ENCODE measurements around the gene WDR72. TPM values are rescaled to one million over a fixed set of nuclear protein-coding genes. Genes with fewer than 3 reads are reported as not detected.
A peak's percentile ranks its signal among the peaks of the same experiment; 100 is the strongest.

Gene WDR72
- total and polyA plus RNA-seq, 4 donors: 6.1 to 55.4 (median 17.0) TPM

- H3K4me1 ChIP-seq (ENCODE audit: control insufficient read depth in 4 of 4, insufficient read depth in 4 of 4, low read length in 3 of 4): no peaks in the 10 kb centered on the region
- H3K36me3 ChIP-seq (ENCODE audit: control insufficient read depth in 4 of 4, insufficient read depth in 3 of 4, low read depth in 1 of 4, low read length in 3 of 4): peaks cover 0 to 3% (median 2%) of the 10 kb centered on the region in 4 donors
- 93% methylated on average over 3 of the region's 3 CpGs for WGBS
- no peaks in the 10 kb centered on the region for H3K27me3 ChIP-seq (ENCODE audit: control insufficient read depth in 4 of 4, insufficient read depth in 4 of 4, low read length in 3 of 4)
- H3K9ac ChIP-seq (ENCODE audit: low read depth in 1 of 2, low read length in 2 of 2): no peak overlapping the region
- no peak overlapping the region for H3K4me3 ChIP-seq (ENCODE audit: low read depth in 1 of 3, low read length in 3 of 3)
- H3K9me3 ChIP-seq (ENCODE audit: control insufficient read depth in 4 of 4, low read length in 3 of 4): no peaks in the 10 kb centered on the region
- no peak for TF ChIP-seq NR2F2 (IDR thresholded peaks at IDR 0.05)
- no peak for DNase-seq (ENCODE audit: low spot score)
- H3K27ac ChIP-seq (ENCODE audit: low read depth in 1 of 2, low read length in 2 of 2): no peak overlapping the region
These were observed 88.8 kb downstream of the WDR72 start for GRCh38 chr15:53670701-53671100.

- no peak overlapping the region for H3K9ac ChIP-seq (ENCODE audit: low read depth in 1 of 2, low read length in 2 of 2)
- no peaks in the 10 kb centered on the region for H3K9me3 ChIP-seq (ENCODE audit: control insufficient read depth in 4 of 4, low read length in 3 of 4)
- WGBS: 76% methylated on average over 4 of the region's 4 CpGs
- TF ChIP-seq FOXA1 (IDR thresholded peaks at IDR 0.05) (no peak), RAD21 (IDR thresholded peaks at IDR 0.05) (peak; percentile 64 to 70)
- TF ChIP-seq, protein P1, sequence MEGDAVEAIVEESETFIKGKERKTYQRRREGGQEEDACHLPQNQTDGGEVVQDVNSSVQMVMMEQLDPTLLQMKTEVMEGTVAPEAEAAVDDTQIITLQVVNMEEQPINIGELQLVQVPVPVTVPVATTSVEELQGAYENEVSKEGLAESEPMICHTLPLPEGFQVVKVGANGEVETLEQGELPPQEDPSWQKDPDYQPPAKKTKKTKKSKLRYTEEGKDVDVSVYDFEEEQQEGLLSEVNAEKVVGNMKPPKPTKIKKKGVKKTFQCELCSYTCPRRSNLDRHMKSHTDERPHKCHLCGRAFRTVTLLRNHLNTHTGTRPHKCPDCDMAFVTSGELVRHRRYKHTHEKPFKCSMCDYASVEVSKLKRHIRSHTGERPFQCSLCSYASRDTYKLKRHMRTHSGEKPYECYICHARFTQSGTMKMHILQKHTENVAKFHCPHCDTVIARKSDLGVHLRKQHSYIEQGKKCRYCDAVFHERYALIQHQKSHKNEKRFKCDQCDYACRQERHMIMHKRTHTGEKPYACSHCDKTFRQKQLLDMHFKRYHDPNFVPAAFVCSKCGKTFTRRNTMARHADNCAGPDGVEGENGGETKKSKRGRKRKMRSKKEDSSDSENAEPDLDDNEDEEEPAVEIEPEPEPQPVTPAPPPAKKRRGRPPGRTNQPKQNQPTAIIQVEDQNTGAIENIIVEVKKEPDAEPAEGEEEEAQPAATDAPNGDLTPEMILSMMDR (IDR thresholded peaks at IDR 0.05; ENCODE audit: low read depth, low read length, missing input control): peak; percentile 27
- no peak overlapping the region for H3K4me3 ChIP-seq (ENCODE audit: low read depth in 1 of 3, low read length in 3 of 3)
- H3K36me3 ChIP-seq (ENCODE audit: control insufficient read depth in 4 of 4, insufficient read depth in 3 of 4, low read depth in 1 of 4, low read length in 3 of 4): peaks cover 0 to 15% (median 5%) of the 10 kb centered on the region in 4 donors
- no peak overlapping the region for H3K27ac ChIP-seq (ENCODE audit: low read depth in 1 of 2, low read length in 2 of 2)
- no peak for DNase-seq (ENCODE audit: low spot score)
- H3K27me3 ChIP-seq (ENCODE audit: control insufficient read depth in 4 of 4, insufficient read depth in 4 of 4, low read length in 3 of 4): no peaks in the 10 kb centered on the region
- no peaks in the 10 kb centered on the region for H3K4me1 ChIP-seq (ENCODE audit: control insufficient read depth in 4 of 4, insufficient read depth in 4 of 4, low read length in 3 of 4)
These were observed 93.5 kb downstream of the WDR72 start for GRCh38 chr15:53665930-53666329.

- Histone ChIP-seq H3K9me3 (ENCODE audit: control insufficient read depth in 4 of 4, low read length in 3 of 4) (no peaks in the 10 kb centered on the region), H3K9ac (ENCODE audit: low read depth in 1 of 2, low read length in 2 of 2) (no peak overlapping the region), H3K4me1 (ENCODE audit: control insufficient read depth in 4 of 4, insufficient read depth in 4 of 4, low read length in 3 of 4) (no peaks in the 10 kb centered on the region), H3K36me3 (ENCODE audit: control insufficient read depth in 4 of 4, insufficient read depth in 3 of 4, low read depth in 1 of 4, low read length in 3 of 4) (peaks cover 0 to 5% (median 1%) of the 10 kb centered on the region in 4 donors), H3K27ac (ENCODE audit: low read depth in 1 of 2, low read length in 2 of 2) (no peak overlapping the region), H3K27me3 (ENCODE audit: control insufficient read depth in 4 of 4, insufficient read depth in 4 of 4, low read length in 3 of 4) (no peaks in the 10 kb centered on the region), H3K4me3 (ENCODE audit: low read depth in 1 of 3, low read length in 3 of 3) (no peak overlapping the region)
- TF ChIP-seq, protein P2, sequence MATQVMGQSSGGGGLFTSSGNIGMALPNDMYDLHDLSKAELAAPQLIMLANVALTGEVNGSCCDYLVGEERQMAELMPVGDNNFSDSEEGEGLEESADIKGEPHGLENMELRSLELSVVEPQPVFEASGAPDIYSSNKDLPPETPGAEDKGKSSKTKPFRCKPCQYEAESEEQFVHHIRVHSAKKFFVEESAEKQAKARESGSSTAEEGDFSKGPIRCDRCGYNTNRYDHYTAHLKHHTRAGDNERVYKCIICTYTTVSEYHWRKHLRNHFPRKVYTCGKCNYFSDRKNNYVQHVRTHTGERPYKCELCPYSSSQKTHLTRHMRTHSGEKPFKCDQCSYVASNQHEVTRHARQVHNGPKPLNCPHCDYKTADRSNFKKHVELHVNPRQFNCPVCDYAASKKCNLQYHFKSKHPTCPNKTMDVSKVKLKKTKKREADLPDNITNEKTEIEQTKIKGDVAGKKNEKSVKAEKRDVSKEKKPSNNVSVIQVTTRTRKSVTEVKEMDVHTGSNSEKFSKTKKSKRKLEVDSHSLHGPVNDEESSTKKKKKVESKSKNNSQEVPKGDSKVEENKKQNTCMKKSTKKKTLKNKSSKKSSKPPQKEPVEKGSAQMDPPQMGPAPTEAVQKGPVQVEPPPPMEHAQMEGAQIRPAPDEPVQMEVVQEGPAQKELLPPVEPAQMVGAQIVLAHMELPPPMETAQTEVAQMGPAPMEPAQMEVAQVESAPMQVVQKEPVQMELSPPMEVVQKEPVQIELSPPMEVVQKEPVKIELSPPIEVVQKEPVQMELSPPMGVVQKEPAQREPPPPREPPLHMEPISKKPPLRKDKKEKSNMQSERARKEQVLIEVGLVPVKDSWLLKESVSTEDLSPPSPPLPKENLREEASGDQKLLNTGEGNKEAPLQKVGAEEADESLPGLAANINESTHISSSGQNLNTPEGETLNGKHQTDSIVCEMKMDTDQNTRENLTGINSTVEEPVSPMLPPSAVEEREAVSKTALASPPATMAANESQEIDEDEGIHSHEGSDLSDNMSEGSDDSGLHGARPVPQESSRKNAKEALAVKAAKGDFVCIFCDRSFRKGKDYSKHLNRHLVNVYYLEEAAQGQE (IDR thresholded peaks at IDR 0.05): no peak
- no peak for TF ChIP-seq NR2F2 (IDR thresholded peaks at IDR 0.05)
- no peak for TF ChIP-seq SP1 (IDR thresholded peaks at IDR 0.05)
- no peak for TF ChIP-seq HNF4G (IDR thresholded peaks at IDR 0.05)
- no peak for TF ChIP-seq HNF4A (conservative IDR thresholded peaks at IDR 0.05)
- TF ChIP-seq YY1 (IDR thresholded peaks at IDR 0.05): no peak
- TF ChIP-seq FOXA1 (IDR thresholded peaks at IDR 0.05): no peak
- no peak for TF ChIP-seq EGR1 (IDR thresholded peaks at IDR 0.05; ENCODE audit: low read depth in 2 of 2)
- TF ChIP-seq RAD21 (IDR thresholded peaks at IDR 0.05): no peak
- no peak for DNase-seq (ENCODE audit: low spot score)
- WGBS: 69% methylated on average over 11 of the region's 11 CpGs
These were observed 100.5 kb downstream of the WDR72 start for GRCh38 chr15:53658827-53659555.

Data from liver (tissue), 9 donors.